NCI-H2196 (cell line): ENCODE measurements around the gene HADH.
"Not testable (repeated sequence)": the region's sequence is repeated elsewhere in the genome, so short reads cannot be mapped to it uniquely, and the experiment has no call there.

Source experiments
- DNase-seq: peaks from one replicate; lab custom pipeline; 2025; ENCODE audit not compliant: unreplicated experiment; lab: John Stamatoyannopoulos, UW

Gene HADH

DNA sequence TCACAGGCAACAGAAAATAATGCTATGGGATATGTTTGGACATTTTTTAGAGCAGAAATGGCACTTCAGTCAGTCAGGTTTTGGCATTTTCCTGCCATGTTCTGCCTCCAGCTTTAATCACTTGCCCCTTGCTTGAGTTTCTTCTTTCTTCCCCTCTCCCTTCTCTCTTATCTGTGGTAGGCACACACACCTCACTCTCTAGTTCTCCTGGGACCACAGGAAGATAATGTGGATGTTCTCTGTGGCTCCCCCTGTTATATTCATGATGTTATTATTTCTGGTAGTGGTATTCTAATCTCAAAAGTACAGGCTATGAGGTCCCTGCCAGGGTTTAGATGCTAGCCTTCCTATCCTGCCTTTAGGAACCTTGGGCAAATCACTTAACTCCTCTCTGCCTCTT is 5.2 kb downstream of the HADH start:
- no peak for DNase-seq

DNA sequence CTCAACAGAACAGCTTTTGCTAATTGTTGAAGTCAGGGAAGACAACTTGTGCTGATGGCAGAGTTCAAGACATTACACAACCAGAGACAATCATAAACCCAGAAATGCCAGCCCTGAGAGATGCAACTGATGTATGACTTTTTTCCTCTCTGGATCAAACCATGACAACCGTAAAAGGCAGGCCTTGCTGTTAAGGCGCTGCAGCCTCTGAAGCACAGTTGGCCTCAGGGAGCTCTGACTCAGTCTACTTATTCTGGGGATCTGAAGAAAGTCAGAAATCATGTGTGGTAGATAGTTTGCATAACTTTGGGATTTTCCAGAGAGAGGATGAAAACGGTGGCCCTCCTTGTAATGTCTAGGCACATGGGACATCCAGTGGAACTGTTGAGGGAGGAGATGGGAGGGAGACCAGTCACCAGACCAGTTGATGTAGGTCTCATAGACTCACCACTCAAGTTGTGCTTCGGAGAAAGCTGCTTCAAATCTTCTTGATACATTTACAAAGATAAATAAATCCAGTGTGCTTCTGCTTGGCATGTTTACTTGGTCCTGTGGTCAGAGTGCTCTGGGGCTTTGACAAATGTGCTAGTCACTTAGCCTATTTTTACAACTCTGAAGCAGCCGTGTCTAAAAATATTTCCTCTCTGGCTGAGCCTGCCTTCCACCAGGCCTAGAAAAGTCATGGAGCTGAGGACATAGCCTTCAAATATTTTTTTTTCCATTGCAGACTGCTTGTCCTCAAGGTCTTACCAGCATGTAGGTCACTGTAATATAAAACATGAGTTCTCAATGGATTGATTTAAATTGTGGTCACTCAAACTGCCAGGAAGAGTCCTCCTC is 7.5 kb downstream of the HADH start:
- no peak for DNase-seq

DNA sequence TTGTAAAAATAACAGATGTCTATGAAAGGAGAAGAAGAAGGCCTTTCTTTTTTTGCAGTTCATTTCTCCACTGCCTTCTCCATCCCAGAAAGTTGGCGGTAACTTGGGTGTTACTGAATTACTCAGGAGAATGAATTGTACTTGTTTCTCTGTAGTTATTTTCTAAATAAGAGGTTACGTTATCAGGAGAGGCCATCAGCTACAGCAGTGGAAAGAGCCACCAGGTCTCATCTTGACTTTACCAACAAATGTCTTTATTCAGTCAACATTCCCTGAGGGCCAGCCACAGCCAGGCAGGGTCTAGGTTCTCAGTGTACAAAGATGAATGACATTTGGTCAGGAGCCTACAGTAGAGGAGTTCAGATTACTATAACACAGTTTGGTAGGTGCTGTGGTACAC is 8.1 kb downstream of the HADH start:
- no peak for DNase-seq

DNA sequence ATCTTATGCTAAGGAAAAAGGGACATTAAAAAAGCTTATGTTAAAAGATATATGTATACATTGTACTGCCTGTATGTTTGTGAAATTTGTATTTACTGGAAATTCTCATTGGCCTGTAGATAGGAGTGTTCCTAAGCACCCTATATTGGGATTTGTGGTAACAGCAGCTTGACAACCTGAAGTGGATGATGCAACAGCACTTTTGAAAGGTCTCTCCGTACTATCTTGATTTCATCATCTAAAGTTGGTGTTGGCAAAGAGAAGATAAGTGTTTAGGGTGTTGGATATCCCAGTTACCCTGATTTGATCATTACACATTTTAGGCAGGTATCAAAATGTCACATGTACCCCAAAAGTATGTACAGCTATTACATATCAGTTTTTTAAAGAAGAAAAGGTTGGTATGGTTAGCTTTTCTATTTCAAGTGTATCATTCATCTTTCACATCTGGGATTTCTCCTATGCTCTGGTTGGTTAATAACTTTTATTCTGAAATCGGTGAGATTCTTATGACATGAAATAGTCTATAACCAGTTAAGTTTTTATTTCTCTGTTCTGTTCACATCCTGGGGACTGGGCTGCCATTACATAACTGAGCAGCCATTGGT is 10.3 kb downstream of the HADH start:
- no peak for DNase-seq

DNA sequence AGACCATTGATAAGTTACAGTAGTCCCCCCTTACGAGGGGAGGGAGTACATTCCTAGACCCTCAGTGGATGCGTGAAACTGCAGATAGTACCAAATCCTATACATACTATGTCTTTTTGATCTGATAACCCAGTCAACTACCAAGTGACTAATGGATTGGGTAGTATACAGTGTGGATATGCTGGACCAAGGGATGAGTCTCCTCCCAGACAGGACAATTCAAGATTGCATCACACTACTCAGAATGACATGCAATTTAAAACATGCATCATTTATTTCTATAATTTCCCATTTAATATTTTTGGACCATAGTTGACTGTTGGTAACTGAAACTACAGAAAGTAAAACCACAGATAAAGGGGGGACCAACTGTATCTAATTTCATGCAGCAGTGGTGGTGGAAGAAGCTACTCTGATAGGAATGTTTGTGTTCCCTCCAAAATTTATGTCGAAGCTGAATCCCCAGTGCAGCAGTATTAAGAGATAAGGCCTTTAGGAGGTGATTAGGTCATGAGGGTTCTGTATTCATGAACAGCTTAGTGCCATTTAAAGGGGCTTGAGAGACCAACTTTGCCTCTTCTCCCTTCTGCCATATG is 11.9 kb downstream of the HADH start:
- no peak for DNase-seq

DNA sequence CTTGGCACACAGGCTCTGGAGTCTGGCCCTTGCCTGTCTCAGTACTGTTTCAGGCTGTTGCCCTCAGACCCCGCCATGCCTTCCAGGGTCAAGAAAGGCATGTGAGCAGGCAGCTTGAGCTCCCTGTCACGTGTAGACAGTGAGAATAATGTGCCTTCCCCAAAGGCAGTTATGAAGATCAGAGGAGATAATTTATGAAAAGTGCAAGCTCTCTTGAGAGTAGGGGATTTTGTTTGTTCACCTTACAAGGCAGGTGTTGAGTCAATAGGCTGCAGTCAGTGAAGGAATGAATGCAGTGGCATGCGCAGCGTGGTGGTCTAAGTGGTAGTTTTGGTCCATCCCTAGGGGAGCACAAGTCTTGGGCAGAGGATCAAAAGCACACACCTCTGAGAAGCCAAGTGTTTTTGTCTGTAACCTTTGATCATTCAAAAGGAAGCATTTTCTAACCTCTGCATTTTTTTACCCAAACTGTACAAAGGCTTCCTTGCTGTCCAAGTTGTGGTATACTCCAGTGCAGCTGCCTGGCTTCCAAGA is 14.4 kb downstream of the HADH start:
- no peak for DNase-seq

- no peak for DNase-seq
Measured at GRCh38 chr4:108004646-108005045, 15.0 kb downstream of the HADH start.

GRCh38 chr4:108005807-108006206 is 16.1 kb downstream of the HADH start:
- DNase-seq, result no peak

- DNase-seq, result no peak
Measured at GRCh38 chr4:108006361-108006760, 16.7 kb downstream of the HADH start.

DNA sequence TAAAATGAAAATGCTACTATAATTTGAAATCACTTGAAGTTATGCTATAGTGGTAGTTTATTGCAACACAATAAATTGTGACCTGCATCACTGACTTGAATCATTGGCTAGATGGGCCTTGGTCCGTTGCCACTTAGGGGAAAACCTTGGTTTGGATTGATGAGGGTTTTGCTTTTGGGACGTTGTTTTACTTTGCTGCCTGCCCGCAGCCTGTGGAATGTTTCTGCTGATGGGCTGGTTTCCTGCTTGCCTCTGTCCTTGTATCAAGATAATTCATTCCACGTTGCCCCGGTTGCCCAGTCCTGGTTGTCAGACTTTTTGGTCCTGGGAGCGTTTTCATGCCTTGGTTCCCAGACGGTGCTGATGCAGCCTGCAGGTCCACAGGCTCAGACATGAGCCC is 18.3 kb downstream of the HADH start:
- no peak for DNase-seq

DNA sequence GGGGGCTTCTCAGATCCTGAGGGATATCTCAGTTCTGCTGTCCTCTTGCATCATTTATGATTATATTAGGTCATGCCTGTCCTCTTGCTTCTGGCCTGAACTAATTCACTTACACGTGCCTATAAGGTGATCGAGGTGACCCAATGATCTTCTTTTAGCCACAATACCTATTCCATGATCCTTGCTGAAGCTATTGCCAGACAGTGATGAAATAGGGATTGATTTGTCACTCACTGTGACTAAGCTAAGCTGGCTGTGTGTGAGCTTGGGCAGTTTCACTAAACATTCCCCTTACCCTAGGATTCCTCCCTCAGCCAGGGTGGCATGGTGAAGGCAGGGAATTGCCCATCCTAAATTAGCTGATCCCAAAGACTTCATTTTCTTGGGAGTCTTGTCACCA is 19.0 kb downstream of the HADH start:
- no peak for DNase-seq

DNA sequence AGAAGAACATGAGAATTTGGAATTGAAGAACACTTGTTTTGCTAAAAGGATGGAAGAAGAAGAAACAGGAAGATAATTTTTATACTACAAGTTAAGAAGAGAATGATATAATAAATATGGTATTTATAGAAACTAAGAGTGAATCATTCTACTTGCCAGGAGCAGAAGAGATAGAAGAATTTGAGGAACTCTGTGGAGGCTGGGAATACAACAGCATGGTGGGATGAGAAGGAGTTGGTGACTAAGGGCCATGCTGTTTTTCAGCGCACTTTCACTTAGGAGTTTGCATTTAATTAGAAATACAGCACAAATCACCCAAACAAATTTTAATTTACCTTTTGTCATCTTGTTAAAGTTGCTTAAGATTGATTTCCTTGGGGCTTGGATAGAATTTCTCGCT is 20.5 kb downstream of the HADH start:
- DNase-seq, result no peak

- DNase-seq, result not testable (repeated sequence)
Measured at GRCh38 chr4:108012382-108012781, 22.7 kb downstream of the HADH start.

- no peak for DNase-seq
Measured at GRCh38 chr4:108013327-108013726, 23.6 kb downstream of the HADH start.

- no peak for DNase-seq
Measured at GRCh38 chr4:108013955-108014354, 24.3 kb downstream of the HADH start.

DNA sequence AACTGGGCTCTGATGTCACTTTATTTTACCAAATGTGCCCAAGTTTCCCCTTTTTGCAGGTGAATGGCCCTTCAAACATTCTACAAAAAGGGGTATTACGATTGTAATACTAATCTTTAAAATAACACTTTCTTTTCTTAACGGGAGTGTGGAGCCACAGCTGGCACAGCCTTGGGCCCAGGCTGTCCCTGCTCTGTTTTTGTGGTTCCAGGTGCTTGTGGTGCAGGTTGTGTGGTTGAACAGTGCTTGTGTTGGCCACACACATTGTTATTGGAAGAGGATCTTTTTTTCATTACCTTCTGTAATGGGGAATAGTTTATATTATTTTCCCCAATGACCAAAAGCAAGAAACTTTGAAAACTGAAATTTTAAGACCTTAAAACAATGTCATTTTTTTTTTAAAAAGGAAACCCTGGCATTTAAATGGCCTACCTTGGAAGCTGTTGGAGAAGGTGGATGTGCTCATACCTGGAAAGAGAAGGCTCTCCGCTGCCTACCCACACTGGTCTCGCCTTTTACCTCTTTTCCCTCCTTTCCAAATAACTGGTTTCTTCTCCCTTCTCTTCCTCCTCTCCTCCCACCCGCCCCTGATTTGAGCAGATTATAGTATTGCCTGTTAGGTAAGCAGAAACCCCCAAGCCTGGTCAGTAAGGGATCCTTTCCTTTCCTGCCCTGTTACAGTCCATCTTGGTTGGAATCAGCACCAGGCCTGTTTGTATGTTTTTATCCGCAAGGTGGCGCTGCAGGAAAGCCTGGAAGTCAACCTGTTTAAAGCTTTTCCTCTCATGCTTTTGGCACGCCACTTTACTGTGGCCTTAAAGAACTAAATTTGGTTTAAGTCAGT is 28.6 kb downstream of the HADH start:
- peak; percentile 59 for DNase-seq

DNA sequence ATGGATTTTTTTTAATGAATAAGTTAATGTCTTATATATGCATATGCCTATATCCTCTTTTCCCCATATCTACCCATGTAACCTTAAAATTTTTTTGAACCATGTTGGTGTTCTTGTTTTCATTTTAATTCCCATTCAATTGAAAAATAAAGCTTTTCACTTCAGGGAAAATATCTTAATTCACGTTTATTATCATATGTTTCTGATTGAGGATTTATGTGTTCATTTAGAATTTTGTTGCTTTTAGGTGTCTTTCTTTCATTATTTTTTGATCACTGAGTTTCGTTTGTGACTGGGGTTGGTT is 29.1 kb downstream of the HADH start:
- no peak for DNase-seq

- DNase-seq, result no peak
Measured at GRCh38 chr4:108024085-108024877, 34.6 kb downstream of the HADH start.

DNA sequence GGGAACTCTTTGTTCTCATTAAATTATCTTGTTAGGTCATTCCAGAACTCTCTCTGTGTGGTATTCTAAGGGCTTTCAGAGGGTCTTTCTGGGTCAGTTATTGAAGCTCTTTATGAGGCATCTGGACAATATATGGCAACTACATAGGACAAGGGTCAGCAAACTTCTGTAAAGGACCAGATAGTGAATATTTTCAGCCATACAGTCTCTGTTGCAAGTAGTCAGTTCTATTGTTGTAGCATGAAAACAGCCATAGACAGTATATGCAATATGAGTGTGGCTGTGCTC is 35.1 kb downstream of the HADH start:
- DNase-seq, result no peak

DNA sequence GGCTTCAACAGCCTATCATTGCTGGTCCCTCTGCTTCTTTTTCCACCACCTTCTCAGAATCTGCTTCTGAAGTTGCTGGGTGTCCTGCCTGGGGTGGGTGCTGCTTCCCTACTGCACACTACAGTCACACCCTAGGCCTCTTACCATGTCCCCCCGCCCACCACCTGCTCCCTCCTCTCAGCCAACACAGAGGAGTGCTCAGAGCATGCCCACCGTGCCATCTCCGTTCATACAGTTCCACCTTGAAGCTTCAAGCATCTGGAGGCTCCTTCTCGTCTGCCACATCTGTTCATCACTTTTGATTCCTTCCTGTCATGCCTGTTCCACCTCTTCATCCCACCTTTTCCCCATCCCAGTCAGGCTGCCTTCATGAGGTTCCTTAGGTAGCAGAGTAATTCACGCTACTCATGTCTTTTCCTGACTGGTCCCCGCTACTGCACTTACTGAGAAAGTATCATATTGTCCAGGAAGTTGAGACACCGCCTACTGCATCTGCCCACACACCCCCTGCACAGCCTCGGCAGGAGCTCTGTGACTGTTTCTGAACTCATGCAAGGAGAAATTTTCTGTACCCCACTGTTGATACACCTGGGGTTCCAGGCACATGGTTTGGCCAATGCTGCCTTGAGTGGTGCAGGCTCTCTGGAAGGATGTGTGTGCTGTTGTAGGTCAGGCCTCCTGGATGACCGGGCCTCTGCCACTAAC is 39.5 kb downstream of the HADH start:
- no peak for DNase-seq
